ENCODE data around the gene CAMK2D. TPM values are rescaled to one million over a fixed set of nuclear protein-coding genes. Genes with fewer than 3 reads are reported as not detected.

The CAMK2D gene
- total RNA-seq, 1 experiment from 2014 or later: 29.5 TPM

GRCh38 chr4:113505044-113505443, 256.5 kb downstream of the CAMK2D start:
- ChIA-PET CTCF (no interaction called here), POLR2A (no interaction called here)
- TF ChIP-seq TCF7L2 (IDR thresholded peaks at IDR 0.05; ENCODE audit: low read depth, low read length) (no peak), REST (IDR thresholded peaks at IDR 0.05; ENCODE audit: insufficient read depth in 1 of 2, low read depth in 2 of 2, low read length in 1 of 2) (no peak), SIN3A (IDR thresholded peaks at IDR 0.05; ENCODE audit: borderline replicate concordance, insufficient read depth, low read depth, low read length) (no peak), POLR2AphosphoS5 (IDR thresholded peaks at IDR 0.05; ENCODE audit: low read depth, low read length) (no peak)
- TF ChIP-seq, protein P1, sequence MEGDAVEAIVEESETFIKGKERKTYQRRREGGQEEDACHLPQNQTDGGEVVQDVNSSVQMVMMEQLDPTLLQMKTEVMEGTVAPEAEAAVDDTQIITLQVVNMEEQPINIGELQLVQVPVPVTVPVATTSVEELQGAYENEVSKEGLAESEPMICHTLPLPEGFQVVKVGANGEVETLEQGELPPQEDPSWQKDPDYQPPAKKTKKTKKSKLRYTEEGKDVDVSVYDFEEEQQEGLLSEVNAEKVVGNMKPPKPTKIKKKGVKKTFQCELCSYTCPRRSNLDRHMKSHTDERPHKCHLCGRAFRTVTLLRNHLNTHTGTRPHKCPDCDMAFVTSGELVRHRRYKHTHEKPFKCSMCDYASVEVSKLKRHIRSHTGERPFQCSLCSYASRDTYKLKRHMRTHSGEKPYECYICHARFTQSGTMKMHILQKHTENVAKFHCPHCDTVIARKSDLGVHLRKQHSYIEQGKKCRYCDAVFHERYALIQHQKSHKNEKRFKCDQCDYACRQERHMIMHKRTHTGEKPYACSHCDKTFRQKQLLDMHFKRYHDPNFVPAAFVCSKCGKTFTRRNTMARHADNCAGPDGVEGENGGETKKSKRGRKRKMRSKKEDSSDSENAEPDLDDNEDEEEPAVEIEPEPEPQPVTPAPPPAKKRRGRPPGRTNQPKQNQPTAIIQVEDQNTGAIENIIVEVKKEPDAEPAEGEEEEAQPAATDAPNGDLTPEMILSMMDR (IDR thresholded peaks at IDR 0.05): no peak
- no peak overlapping the region for H3K4me3 ChIP-seq (ENCODE audit: low read depth in 2 of 2, low read length in 2 of 2)
- no peaks in the 10 kb centered on the region for H3K27me3 ChIP-seq (ENCODE audit: control insufficient read depth, insufficient read depth, low read length)
- ATAC-seq: no peak
- in situ Hi-C loops (cut with HindIII; ENCODE audit: low pct_unique_long_range_greater_than_20kb, low sequenced_read_pairs): no loop called here
- BruUV-seq (replicated peaks): no TSS peak
- peaks cover 3% of the 10 kb centered on the region; the same call in 1 of the 2 replicates for H3K36me3 ChIP-seq (ENCODE audit: control insufficient read depth, insufficient read depth, low read length)
- no peaks in the 10 kb centered on the region for H3K9me3 ChIP-seq (ENCODE audit: control insufficient read depth, insufficient read depth, low read depth, low read length)
- no peak overlapping the region for H3K27ac ChIP-seq (ENCODE audit: low read length)
- no peaks in the 10 kb centered on the region for H3K4me1 ChIP-seq (ENCODE audit: control insufficient read depth, insufficient read depth, low read length)
- DNase-seq (ENCODE audit: low read depth, low spot score): no peak
- intact Hi-C loops (cut with micrococcal nuclease; ENCODE audit: unreplicated experiment): no loop called here

- no peak for ATAC-seq
- in situ Hi-C loops (cut with HindIII; ENCODE audit: low pct_unique_long_range_greater_than_20kb, low sequenced_read_pairs): no loop called here
Measured at GRCh38 chr4:113504422-113504821, 257.1 kb downstream of the CAMK2D start.

More at GRCh38 chr4:113504422-113504821, 257.1 kb downstream of the CAMK2D start:
- no peak overlapping the region for H3K27ac ChIP-seq (ENCODE audit: low read length)
- POLR2A ChIA-PET: no interaction called here
- CTCF ChIA-PET: no interaction called here
- intact Hi-C loops (cut with micrococcal nuclease; ENCODE audit: unreplicated experiment): no loop called here
- H3K36me3 ChIP-seq (ENCODE audit: control insufficient read depth, insufficient read depth, low read length): peaks cover 5% of the 10 kb centered on the region
- no peaks in the 10 kb centered on the region for H3K4me1 ChIP-seq (ENCODE audit: control insufficient read depth, insufficient read depth, low read length)
- H3K4me3 ChIP-seq (ENCODE audit: low read depth in 2 of 2, low read length in 2 of 2): no peak overlapping the region
- no TSS peak for BruUV-seq (replicated peaks)
- no peaks in the 10 kb centered on the region for H3K9me3 ChIP-seq (ENCODE audit: control insufficient read depth, insufficient read depth, low read depth, low read length)
- TF ChIP-seq TCF7L2 (IDR thresholded peaks at IDR 0.05; ENCODE audit: low read depth, low read length) (no peak), REST (IDR thresholded peaks at IDR 0.05; ENCODE audit: insufficient read depth in 1 of 2, low read depth in 2 of 2, low read length in 1 of 2) (no peak), POLR2AphosphoS5 (IDR thresholded peaks at IDR 0.05; ENCODE audit: low read depth, low read length) (no peak), SIN3A (IDR thresholded peaks at IDR 0.05; ENCODE audit: borderline replicate concordance, insufficient read depth, low read depth, low read length) (no peak)
- TF ChIP-seq, protein P1 (IDR thresholded peaks at IDR 0.05): no peak
- no peak for DNase-seq (ENCODE audit: low read depth, low spot score)
- H3K27me3 ChIP-seq (ENCODE audit: control insufficient read depth, insufficient read depth, low read length): no peaks in the 10 kb centered on the region
